AG10803 (cell line): ENCODE data around the gene ARFIP2.
"Not testable (repeated sequence)": the region's sequence is repeated elsewhere in the genome, so short reads cannot be mapped to it uniquely, and the experiment has no call there.

Experiments
- DNase-seq: peaks from one replicate; pipeline ENCODE4 v3.0.0; 2010; ENCODE audit warnings: low read depth
- H3K4me3 ChIP-seq: 2 replicates; pipeline ENCODE4 v1.5.1; 2011; ENCODE audit warnings: mild to moderate bottlenecking, low read length, control low read depth
- TF ChIP-seq, protein P1 (sequence below): conservative IDR thresholded peaks from 2 replicates; pipeline ENCODE4 v1.5.1; 2011; ENCODE audit warnings: mild to moderate bottlenecking, low read length, control low read depth, inconsistent platforms

ARFIP2 gene, protein sequence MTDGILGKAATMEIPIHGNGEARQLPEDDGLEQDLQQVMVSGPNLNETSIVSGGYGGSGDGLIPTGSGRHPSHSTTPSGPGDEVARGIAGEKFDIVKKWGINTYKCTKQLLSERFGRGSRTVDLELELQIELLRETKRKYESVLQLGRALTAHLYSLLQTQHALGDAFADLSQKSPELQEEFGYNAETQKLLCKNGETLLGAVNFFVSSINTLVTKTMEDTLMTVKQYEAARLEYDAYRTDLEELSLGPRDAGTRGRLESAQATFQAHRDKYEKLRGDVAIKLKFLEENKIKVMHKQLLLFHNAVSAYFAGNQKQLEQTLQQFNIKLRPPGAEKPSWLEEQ

GRCh38 chr11:6481012-6481923, at the start of gene ARFIP2, which contains the start of gene TIMM10B:
ARFIP2 (minus strand) TSS chr11:6481331; CDS start chr11:6480421, 910 bp downstream.
TIMM10B (plus strand) TSS chr11:6481501; CDS start chr11:6481517, 16 bp downstream.
- TF ChIP-seq, protein P1, sequence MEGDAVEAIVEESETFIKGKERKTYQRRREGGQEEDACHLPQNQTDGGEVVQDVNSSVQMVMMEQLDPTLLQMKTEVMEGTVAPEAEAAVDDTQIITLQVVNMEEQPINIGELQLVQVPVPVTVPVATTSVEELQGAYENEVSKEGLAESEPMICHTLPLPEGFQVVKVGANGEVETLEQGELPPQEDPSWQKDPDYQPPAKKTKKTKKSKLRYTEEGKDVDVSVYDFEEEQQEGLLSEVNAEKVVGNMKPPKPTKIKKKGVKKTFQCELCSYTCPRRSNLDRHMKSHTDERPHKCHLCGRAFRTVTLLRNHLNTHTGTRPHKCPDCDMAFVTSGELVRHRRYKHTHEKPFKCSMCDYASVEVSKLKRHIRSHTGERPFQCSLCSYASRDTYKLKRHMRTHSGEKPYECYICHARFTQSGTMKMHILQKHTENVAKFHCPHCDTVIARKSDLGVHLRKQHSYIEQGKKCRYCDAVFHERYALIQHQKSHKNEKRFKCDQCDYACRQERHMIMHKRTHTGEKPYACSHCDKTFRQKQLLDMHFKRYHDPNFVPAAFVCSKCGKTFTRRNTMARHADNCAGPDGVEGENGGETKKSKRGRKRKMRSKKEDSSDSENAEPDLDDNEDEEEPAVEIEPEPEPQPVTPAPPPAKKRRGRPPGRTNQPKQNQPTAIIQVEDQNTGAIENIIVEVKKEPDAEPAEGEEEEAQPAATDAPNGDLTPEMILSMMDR = no peak
- DNase-seq = peak; percentile 97
- H3K4me3 ChIP-seq = peak within 1 kb of the TSS; percentile 99

DNA sequence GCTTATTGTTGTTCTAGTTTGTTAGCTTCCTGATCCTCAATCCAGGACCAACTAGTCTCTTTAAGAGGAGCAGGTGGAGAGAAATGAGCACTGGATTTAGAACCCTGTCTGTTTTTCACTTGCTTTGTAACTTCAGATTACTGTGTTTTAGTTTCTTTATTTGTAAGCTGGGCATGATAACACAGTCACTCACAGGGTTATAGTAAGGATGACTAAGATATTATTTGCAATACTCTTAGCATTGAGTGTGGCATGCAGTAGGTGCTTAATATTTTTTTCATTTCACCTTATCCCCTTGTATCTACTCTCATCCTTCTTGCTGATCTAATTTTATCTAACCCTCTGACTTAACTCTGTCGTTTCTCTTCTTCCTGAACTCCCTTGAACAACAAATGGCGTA, 49.7 kb upstream of the ARFIP2 start:
- no peak for DNase-seq
- TF ChIP-seq, protein P1 = no peak
- H3K4me3 ChIP-seq = no peak overlapping the region

DNA sequence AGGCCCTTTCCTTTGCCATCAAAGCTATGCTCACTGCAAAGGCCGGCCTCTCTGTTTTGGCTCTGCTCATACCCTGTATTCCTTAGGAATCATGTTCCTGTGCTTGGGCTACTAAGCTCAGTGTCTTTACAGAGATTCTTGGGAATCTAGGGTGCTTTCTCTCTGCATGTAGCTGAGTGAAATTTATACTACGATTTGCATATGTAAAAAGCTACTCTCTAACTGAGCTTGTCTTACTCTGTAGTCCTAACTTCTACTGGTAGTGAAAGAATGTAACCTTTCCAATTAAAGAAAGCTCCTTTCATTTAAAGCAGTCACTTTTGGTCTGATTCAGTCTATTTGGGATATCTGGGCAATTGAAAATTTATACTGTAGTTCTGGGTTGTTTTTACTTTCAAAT, 48.1 kb upstream of the ARFIP2 start:
- no peak overlapping the region for H3K4me3 ChIP-seq
- TF ChIP-seq, protein P1 = no peak
- DNase-seq = no peak

GRCh38 chr11:6526411-6527135, 45.4 kb upstream of the ARFIP2 start:
- peak; percentile 13 for DNase-seq
- TF ChIP-seq, protein P1 = no peak
- no peak overlapping the region for H3K4me3 ChIP-seq

DNA sequence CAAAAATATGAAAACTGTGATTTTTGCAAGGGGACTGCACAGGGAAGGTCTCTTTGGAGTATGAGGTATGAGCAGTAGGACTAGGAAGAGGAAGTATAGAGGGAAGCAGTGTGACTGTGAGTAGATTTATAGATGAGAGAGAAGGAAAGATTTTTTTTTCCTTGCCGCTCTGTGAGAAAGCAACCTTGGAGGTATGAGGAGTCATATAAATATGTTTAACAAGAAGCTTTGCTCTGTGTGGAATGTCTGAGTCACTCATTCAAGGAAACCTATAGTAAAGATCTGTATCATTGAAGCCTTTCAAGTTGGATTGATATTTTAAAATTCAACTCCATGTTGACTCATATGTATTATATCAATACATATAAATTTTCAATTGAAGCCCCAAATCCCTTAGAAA, 42.1 kb upstream of the ARFIP2 start:
- DNase-seq = peak; percentile 43
- TF ChIP-seq, protein P1 = no peak
- H3K4me3 ChIP-seq = no peak overlapping the region

DNA sequence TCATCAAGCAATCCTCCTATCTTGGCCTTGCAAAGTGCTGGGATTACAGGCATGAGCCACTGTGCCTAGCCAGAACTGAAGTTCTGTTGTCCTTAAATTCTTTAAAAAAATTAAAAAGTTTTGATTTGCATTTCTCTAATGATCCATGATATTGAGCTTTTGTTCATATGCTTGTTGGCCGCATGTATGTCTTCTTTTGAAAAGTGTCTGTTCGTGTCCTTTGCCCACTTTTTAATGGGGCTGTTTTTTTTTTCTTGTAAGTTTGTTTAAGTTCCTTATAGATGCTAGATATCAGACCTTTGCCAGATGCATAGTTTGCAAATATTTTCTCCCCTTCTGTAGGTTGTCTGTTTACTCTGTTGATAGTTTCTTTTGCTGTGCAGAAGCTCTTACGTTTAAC, 40.8 kb upstream of the ARFIP2 start:
- not testable (repeated sequence) for H3K4me3 ChIP-seq, DNase-seq

DNA sequence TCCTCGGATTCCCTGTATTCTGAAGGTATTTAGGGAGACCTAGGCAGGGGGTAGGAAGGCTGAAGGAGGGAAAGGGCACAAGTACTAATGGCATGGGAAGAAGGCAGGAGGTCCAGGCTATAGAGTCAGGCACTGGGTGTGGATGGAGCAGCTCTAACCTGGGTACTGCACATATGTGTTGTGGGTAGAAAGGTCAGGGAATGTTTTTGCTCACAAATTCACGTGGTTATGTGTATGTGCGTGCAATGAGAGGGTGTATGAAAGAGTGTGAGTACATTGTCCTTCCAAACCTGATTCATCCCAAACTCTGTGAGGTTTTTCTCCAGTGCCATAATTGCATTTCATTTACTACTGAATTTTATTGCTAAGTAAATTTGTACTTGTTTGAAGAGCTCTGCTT, 39.1 kb upstream of the ARFIP2 start:
- DNase-seq = no peak
- no peak overlapping the region for H3K4me3 ChIP-seq
- TF ChIP-seq, protein P1 = no peak
